Upper lobe of right lung (tissue), 1 donor: Measurements from ENCODE around the gene GALNT9. TPM values are rescaled to one million over a fixed set of nuclear protein-coding genes. Genes with fewer than 3 reads are reported as not detected.

ENCODE experiments used
- ATAC-seq: fragments of 200-7000 bp; cut with Tn5 transposase; one replicate; pipeline ENCODE4 v1.9.1; 2020; ENCODE audit warnings: mild to moderate bottlenecking, moderate library complexity
- DNase-seq: peaks from one replicate; pipeline ENCODE4 v3.0.0-alpha.2; 2020
- H3K27ac ChIP-seq: fragments of 200-600 bp; one replicate; pipeline ENCODE4 v1.8.0; 2022
- H3K27me3 ChIP-seq: fragments of 200-600 bp; one replicate; pipeline ENCODE4 v1.8.0; 2022; ENCODE audit warnings: mild to moderate bottlenecking
- H3K36me3 ChIP-seq: fragments of 200-600 bp; one replicate; pipeline ENCODE4 v1.8.0; 2022
- H3K4me1 ChIP-seq: fragments of 200-600 bp; one replicate; pipeline ENCODE4 v1.8.0; 2022
- H3K4me3 ChIP-seq: fragments of 200-600 bp; one replicate; pipeline ENCODE4 v1.8.0; 2022; ENCODE audit warnings: mild to moderate bottlenecking
- H3K9me3 ChIP-seq: fragments of 200-600 bp; one replicate; pipeline ENCODE4 v1.8.0; 2022
- CTCF ChIP-seq: fragments of 200-600 bp; IDR thresholded peaks from one replicate; pipeline ENCODE4 v1.8.0; 2022; ENCODE audit warnings: antibody characterized with exemption
- intact Hi-C: fragments of 100-400 bp; cut with DNase I; formaldehyde crosslinking; loops from one replicate; pipeline ENCODE4 v1.11.0; 2022
- total RNA-seq: library from RNA; stranded (reverse); fragmentation: NEBNext Ultra II Directional; extraction: Animal tissue kit (Norgen Biotek cat#: 25700); gene quantifications from one replicate; pipeline ENCODE4 v1.2.1, GENCODE V29; 2021
- donor health status: DM: no; HTN: yes; CAD: no; lungs with severe emphysema.

The GALNT9 gene
- total RNA-seq, 1 donor from 2014 or later = 1.6 TPM

GRCh38 chr12:132344181-132344580, 14.8 kb upstream of the GALNT9 start:
- Histone ChIP-seq H3K4me1 (no peaks in the 10 kb centered on the region), H3K4me3 (no peak overlapping the region), H3K9me3 (no peaks in the 10 kb centered on the region), H3K27me3 (peaks cover 27% of the 10 kb centered on the region), H3K36me3 (no peaks in the 10 kb centered on the region), H3K27ac (no peak overlapping the region)
- DNase-seq (no peak), ATAC-seq (no peak)
- intact Hi-C loops = no loop called here
- no peak for TF ChIP-seq CTCF

- Histone ChIP-seq H3K27me3 (peaks cover 27% of the 10 kb centered on the region), H3K9me3 (no peaks in the 10 kb centered on the region), H3K4me1 (no peaks in the 10 kb centered on the region), H3K36me3 (no peaks in the 10 kb centered on the region), H3K4me3 (no peak overlapping the region), H3K27ac (no peak overlapping the region)
- DNase-seq (no peak), ATAC-seq (no peak)
- intact Hi-C loops = no loop called here
- no peak for TF ChIP-seq CTCF
Observed at GRCh38 chr12:132343294-132344004, 14.1 kb upstream of the GALNT9 start.

GRCh38 chr12:132342251-132343227, 13.2 kb upstream of the GALNT9 start:
- no peak for DNase-seq
- Histone ChIP-seq H3K27me3 (peaks cover 32% of the 10 kb centered on the region), H3K9me3 (no peaks in the 10 kb centered on the region), H3K36me3 (no peaks in the 10 kb centered on the region), H3K27ac (no peak overlapping the region), H3K4me3 (no peak overlapping the region), H3K4me1 (no peaks in the 10 kb centered on the region)
- ATAC-seq = no peak
- intact Hi-C loops = no loop called here
- peak; percentile 21 for TF ChIP-seq CTCF

GRCh38 chr12:132341318-132342050, 12.1 kb upstream of the GALNT9 start:
- intact Hi-C loops = no loop called here
- no peaks in the 10 kb centered on the region for H3K36me3 ChIP-seq
- DNase-seq = no peak
- H3K4me1 ChIP-seq = no peaks in the 10 kb centered on the region
- no peak for TF ChIP-seq CTCF
- H3K4me3 ChIP-seq = no peak overlapping the region
- H3K27me3 ChIP-seq = peaks cover 35% of the 10 kb centered on the region
- H3K27ac ChIP-seq = no peak overlapping the region
- H3K9me3 ChIP-seq = no peaks in the 10 kb centered on the region
- no peak for ATAC-seq

GRCh38 chr12:132340266-132341035, 11.1 kb upstream of the GALNT9 start:
- TF ChIP-seq CTCF = no peak
- Histone ChIP-seq H3K4me1 (no peaks in the 10 kb centered on the region), H3K27me3 (peaks cover 26% of the 10 kb centered on the region), H3K27ac (no peak overlapping the region), H3K4me3 (no peak overlapping the region), H3K9me3 (no peaks in the 10 kb centered on the region), H3K36me3 (no peaks in the 10 kb centered on the region)
- intact Hi-C loops = no loop called here
- ATAC-seq = no peak
- DNase-seq = no peak
